ENCODE results near the gene SAMD4A.

The SAMD4A gene

DNA sequence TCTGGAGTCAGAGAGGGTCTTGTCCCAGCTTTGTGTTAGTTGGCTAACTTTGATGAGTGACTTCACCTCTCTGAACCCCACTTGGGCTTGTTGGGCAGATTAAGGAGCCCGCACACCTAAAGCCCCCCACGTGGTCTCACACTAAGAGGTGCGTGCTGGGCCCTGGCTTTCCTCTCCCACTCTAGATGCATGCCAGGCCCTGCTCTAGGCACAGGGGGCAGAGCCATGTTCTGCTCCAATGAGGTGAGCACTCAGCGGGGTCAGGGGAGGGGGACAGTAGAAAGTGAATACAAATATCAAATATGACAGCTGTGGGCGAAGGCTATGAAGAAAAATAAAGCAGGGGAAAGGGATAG, 216.7 kb downstream of the SAMD4A start:
- no peak for TF ChIP-seq CTCF (IDR thresholded peaks at IDR 0.05; ENCODE audit: extremely low read depth, missing control alignments)
- no peak for DNase-seq (ENCODE audit: low spot score)

DNA sequence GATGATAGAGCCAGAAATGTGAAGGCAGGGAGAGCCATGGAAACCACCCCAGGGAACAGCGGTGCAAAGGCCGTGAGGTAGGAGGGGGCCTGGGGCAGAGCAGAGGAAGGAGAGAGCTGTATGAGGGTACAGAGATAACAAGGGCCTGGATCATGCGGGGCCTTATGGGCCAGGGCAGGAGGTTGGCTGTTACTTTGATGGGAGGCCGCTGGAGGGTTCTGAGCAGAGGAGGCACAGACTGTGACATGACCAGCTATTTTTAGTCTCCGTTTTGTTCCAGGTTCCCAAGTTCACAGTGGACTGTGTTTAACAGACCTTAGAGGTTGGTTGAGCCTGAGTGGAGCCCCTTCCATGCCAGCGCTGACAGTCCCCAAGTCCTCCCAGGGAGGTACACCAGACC, 217.1 kb downstream of the SAMD4A start:
- no peak for DNase-seq (ENCODE audit: low spot score)
- no peak for TF ChIP-seq CTCF (IDR thresholded peaks at IDR 0.05; ENCODE audit: extremely low read depth, missing control alignments)

- no peak for TF ChIP-seq CTCF (IDR thresholded peaks at IDR 0.05; ENCODE audit: extremely low read depth, missing control alignments)
- no peak for DNase-seq (ENCODE audit: low spot score)
Observed at GRCh38 chr14:54784657-54785056, 217.7 kb downstream of the SAMD4A start.

- TF ChIP-seq CTCF (IDR thresholded peaks at IDR 0.05; ENCODE audit: extremely low read depth, missing control alignments), result no peak
Observed at GRCh38 chr14:54785136-54785777, 218.3 kb downstream of the SAMD4A start.

DNA sequence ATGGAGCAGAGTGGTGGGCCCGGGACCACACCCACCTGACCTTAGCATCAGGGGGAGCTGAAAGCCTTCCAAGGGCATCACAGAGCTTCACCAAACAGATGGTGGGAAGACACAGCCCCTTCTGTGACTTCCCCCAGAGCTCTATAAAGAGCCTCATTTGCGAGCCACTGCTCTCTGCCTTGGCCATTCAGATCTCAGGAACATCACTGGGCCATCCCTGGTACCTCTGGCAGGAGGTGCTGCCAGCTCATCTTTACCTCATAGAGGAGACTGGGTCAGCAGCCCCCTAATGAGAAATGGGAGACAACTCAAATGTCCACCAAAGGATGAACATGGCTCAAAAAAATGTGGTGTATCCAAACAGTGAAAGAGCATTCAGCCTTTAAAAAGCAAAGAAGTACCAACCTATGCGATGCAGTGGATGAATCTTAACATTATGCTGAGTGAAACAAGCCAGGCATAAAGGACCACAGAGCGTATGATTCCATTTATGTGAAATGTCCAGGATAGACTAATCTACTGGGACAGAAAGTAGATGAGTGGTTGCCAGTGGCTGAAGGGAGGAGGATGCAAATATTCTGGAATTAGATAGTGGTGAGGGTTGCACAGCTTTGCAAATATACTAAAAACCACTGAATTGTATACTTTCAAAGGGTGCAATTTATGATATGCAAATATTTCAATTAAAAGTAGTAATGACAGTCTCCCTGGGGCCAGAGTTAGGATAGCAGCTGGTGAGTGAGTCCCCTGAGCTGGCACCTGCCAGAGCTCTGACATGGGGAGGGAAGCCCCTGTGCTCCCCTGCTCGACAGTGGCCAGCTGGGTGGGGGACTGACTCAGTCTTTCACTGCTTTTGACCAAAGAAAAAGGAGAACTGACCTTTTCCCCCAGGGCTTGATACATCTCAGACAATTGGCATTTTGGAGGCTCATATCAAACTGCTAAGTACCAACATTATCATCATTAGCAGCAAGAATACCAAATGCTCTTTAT, 219.1 kb downstream of the SAMD4A start:
- TF ChIP-seq CTCF (IDR thresholded peaks at IDR 0.05; ENCODE audit: extremely low read depth, missing control alignments), result no peak
- no peak for DNase-seq (ENCODE audit: low spot score)

More at GRCh38 chr14:54785136-54785777, 218.3 kb downstream of the SAMD4A start:
- no peak for DNase-seq (ENCODE audit: low spot score)

DNA sequence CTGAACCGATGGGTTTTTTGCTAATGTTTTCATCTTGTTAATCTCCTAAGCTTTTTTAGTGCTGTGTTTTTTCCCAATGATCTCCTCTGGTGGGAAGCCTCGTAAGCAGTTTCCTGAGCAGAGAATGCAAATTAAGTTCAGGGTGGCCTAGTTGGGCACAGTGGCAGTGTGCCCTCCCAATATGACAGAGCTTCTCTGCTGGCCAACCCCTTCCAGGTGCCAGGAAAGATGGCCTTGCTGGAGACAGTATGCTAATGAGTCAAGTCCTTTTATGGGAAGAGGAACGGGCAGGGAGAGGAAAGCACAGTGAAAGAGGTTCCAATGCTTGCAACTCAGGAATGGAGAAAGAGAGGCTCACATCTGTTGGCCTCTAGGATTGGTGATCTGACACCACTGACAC, 219.9 kb downstream of the SAMD4A start:
- no peak for DNase-seq (ENCODE audit: low spot score)
- TF ChIP-seq CTCF (IDR thresholded peaks at IDR 0.05; ENCODE audit: extremely low read depth, missing control alignments), result no peak

DNA sequence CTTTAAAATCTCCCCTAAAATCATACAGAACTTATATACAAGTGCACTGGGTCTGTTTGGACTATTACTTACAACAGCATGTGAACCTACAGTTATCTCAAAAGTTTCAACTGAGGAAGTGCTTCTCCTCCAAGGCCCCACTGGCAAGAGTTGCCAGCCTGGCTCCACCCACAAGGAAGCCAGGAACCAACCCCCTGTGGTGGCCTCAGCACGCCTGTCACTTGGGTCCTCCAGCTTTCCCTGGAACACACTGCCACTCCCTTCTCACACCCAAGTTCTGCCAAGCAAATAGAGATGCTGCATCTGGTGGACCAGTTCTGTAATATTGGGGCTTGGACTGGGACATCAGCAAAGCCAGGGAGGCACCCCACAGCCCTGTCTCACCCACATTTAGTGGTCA, 220.3 kb downstream of the SAMD4A start:
- no peak for DNase-seq (ENCODE audit: low spot score)

More for the DNA sequence above, 220.3 kb downstream of the SAMD4A start:
- no peak for TF ChIP-seq CTCF (IDR thresholded peaks at IDR 0.05; ENCODE audit: extremely low read depth, missing control alignments)
